Measurements from ENCODE around the gene POP7.

DNA sequence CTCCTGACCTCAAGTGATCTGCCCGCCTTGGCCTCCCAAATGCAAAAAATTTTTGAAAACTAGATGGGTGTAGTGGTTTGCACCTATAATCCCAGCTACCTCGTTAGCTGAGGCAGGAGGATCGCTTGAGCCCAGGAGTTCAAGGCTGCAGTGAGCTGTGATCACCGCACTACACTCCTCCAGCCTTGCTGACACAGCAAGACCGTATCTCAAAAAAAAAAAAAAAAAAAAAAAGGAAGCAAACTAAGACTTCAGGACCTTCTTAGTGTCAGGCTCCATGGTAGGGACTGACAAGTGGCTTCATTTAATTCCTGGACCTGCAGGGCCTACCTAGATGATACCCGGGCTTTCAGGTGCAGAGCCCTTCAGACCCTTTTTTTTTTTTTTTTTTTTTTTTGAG, 2.5 kb downstream of the POP7 start:
- TF ChIP-seq EZH2 (IDR thresholded peaks at IDR 0.05; ENCODE audit: borderline replicate concordance, insufficient read depth, low read depth, low read length, poor library complexity, severe bottlenecking) (no peak), CTCF (IDR thresholded peaks at IDR 0.05) (no peak)
